Measurements from ENCODE around the gene UROC1. TPM values are rescaled to one million over a fixed set of nuclear protein-coding genes. Genes with fewer than 3 reads are reported as not detected.

UROC1 gene
- total and polyA plus RNA-seq, 2 donors from 2014 or later = not detected

- Histone ChIP-seq H3K4me3 (ENCODE audit: low read length in 3 of 3) (no peak overlapping the region), H3K27ac (ENCODE audit: low read depth in 2 of 2, low read length in 2 of 2) (no peak overlapping the region), H3K9ac (ENCODE audit: low read length in 3 of 3) (no peak overlapping the region), H3K9me3 (ENCODE audit: control insufficient read depth in 2 of 3, insufficient read depth in 1 of 3, low read length in 3 of 3) (no peaks in the 10 kb centered on the region), H3K4me1 (ENCODE audit: control insufficient read depth in 2 of 3, insufficient read depth in 2 of 3, low read depth in 1 of 3, low read length in 3 of 3) (peaks cover 0 to 5% (median 0%) of the 10 kb centered on the region in 3 donors), H3K36me3 (ENCODE audit: control insufficient read depth in 2 of 3, insufficient read depth in 3 of 3, low read length in 3 of 3) (no peaks in the 10 kb centered on the region), H3K27me3 (ENCODE audit: control insufficient read depth, insufficient read depth, low read length) (no peaks in the 10 kb centered on the region)
- no peak for TF ChIP-seq CTCF (IDR thresholded peaks at IDR 0.05; ENCODE audit: borderline replicate concordance, extremely low read depth, insufficient read depth)
- FAIRE-seq (no peak), DNase-seq (no peak)
- intact Hi-C loops (cut with DNase I) = no loop called here
These were observed 37.9 kb downstream of the UROC1 start for GRCh38 chr3:126479642-126480041.

GRCh38 chr3:126478581-126479310 lies 38.8 kb downstream of the UROC1 start:
- Histone ChIP-seq H3K9ac (ENCODE audit: low read length in 3 of 3) (no peak overlapping the region), H3K9me3 (ENCODE audit: control insufficient read depth in 2 of 3, insufficient read depth in 1 of 3, low read length in 3 of 3) (no peaks in the 10 kb centered on the region), H3K4me1 (ENCODE audit: control insufficient read depth in 2 of 3, insufficient read depth in 2 of 3, low read depth in 1 of 3, low read length in 3 of 3) (peaks cover 0 to 10% (median under 1%) of the 10 kb centered on the region in 3 donors), H3K27ac (ENCODE audit: low read depth in 2 of 2, low read length in 2 of 2) (no peak overlapping the region), H3K4me3 (ENCODE audit: low read length in 3 of 3) (no peak overlapping the region), H3K36me3 (ENCODE audit: control insufficient read depth in 2 of 3, insufficient read depth in 3 of 3, low read length in 3 of 3) (no peaks in the 10 kb centered on the region), H3K27me3 (ENCODE audit: control insufficient read depth, insufficient read depth, low read length) (no peaks in the 10 kb centered on the region)
- DNase-seq (peak in 1 of 5 donors; percentile 45), FAIRE-seq (no peak)
- intact Hi-C loops (cut with DNase I) = no loop called here
- TF ChIP-seq CTCF (IDR thresholded peaks at IDR 0.05; ENCODE audit: borderline replicate concordance, extremely low read depth, insufficient read depth) = no peak

- Histone ChIP-seq H3K4me1 (ENCODE audit: control insufficient read depth in 2 of 3, insufficient read depth in 2 of 3, low read depth in 1 of 3, low read length in 3 of 3) (peaks cover 5 to 24% (median 16%) of the 10 kb centered on the region in 3 donors), H3K4me3 (ENCODE audit: low read length in 3 of 3) (no peak overlapping the region), H3K9ac (ENCODE audit: low read length in 3 of 3) (no peak overlapping the region), H3K27me3 (ENCODE audit: control insufficient read depth, insufficient read depth, low read length) (no peaks in the 10 kb centered on the region), H3K9me3 (ENCODE audit: control insufficient read depth in 2 of 3, insufficient read depth in 1 of 3, low read length in 3 of 3) (no peaks in the 10 kb centered on the region), H3K27ac (ENCODE audit: low read depth in 2 of 2, low read length in 2 of 2) (no peak overlapping the region), H3K36me3 (ENCODE audit: control insufficient read depth in 2 of 3, insufficient read depth in 3 of 3, low read length in 3 of 3) (peaks cover 0 to 2% (median 0%) of the 10 kb centered on the region in 3 donors)
- FAIRE-seq (no peak), DNase-seq (peak in 1 of 5 donors; percentile 59)
- TF ChIP-seq CTCF (IDR thresholded peaks at IDR 0.05; ENCODE audit: borderline replicate concordance, extremely low read depth, insufficient read depth) = no peak
- intact Hi-C loops (cut with DNase I) = no loop called here
These were observed 40.6 kb downstream of the UROC1 start for GRCh38 chr3:126477061-126477380.
